ENCODE measurements around the gene SPANXN2. TPM values are rescaled to one million over a fixed set of nuclear protein-coding genes. Genes with fewer than 3 reads are reported as not detected.

The SPANXN2 gene
- total and polyA plus RNA-seq, 2 of the 8 experiments (the other 6 are each of a cell fraction or from before 2014, with no cell fraction given), result not detected

DNA sequence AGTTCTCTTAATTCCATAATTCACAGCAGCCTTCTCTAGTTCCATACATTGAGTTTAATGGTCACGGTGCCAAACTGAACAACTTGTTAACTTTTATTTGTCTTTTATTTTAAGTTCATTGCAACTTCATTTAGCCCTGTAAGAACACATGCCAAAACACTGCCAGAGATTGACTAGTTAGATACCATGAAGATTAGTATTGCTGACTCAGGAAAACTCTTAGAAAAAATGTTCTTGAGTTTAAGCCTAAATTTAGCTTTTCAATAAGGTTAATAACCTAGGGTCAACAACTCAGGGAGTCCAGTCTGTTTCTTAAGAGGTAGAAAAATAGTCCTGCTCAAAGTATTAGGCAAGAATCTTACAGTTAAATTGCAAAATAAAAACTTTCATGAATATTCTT, 25.7 kb downstream of the SPANXN2 start:
- no peaks in the 10 kb centered on the region for H3K4me1 ChIP-seq (replicated peaks in 1 of 4; ENCODE audit: control insufficient read depth in 3 of 4, insufficient read depth in 4 of 4, low read length in 3 of 4)
- H2BK5ac ChIP-seq (ENCODE audit: low read depth, low read length), result no peak overlapping the region
- H3K4me2 ChIP-seq (ENCODE audit: insufficient read depth in 1 of 2, low read depth in 2 of 2, low read length in 2 of 2), result no peak overlapping the region
- H4K8ac ChIP-seq (ENCODE audit: extremely low read depth, insufficient read depth, low read length), result no peak overlapping the region
- H4K20me1 ChIP-seq (replicated peaks in 1 of 2; ENCODE audit: control insufficient read depth in 1 of 2, insufficient read depth in 2 of 2, low read length in 2 of 2), result no peaks in the 10 kb centered on the region
- H3K14ac ChIP-seq (ENCODE audit: insufficient read length), result no peak overlapping the region
- no peak overlapping the region for H2AK5ac ChIP-seq (ENCODE audit: low read depth, low read length)
- DNase-seq (ENCODE audit: low read depth in 1 of 2, low spot score in 2 of 2) (no peak), FAIRE-seq (no peak)
- no peaks in the 10 kb centered on the region for H3K9me3 ChIP-seq (ENCODE audit: insufficient read depth in 2 of 2, low read depth in 1 of 2, low read length in 1 of 2)
- no peak overlapping the region for H3K18ac ChIP-seq (ENCODE audit: extremely low read depth, low read length)
- H3K27me3 ChIP-seq (replicated peaks in 1 of 4; ENCODE audit: control insufficient read depth in 3 of 4, extremely low read depth in 1 of 4, insufficient read depth in 3 of 4, low read length in 3 of 4), result no peaks in the 10 kb centered on the region
- no peaks in the 10 kb centered on the region for H3K36me3 ChIP-seq (ENCODE audit: control insufficient read depth in 2 of 4, insufficient read depth in 4 of 4, low read length in 3 of 4)
- POLR2A ChIA-PET (ENCODE audit: partially characterized antibody), result no interaction called here
- CTCF ChIA-PET (ENCODE audit: partially characterized antibody), result no interaction called here
- no peak overlapping the region for H2BK120ac ChIP-seq (replicated peaks; ENCODE audit: low read depth, low read length)
- no peak overlapping the region for H4K5ac ChIP-seq (ENCODE audit: insufficient read length, low read depth, low read length)
- 100% methylated on average over 1 of the region's 1 CpG; no CpG with 5 or more reads in 1 of the 2 experiments for WGBS, 2 experiments (ENCODE audit: extremely low coverage in 1 of 2, insufficient coverage in 1 of 2, insufficient read length in 1 of 2, insufficient replicate concordance in 2 of 2, low coverage in 1 of 2, low lambda C conversion rate in 2 of 2, missing lambda C conversion rate in 1 of 2)
- no peaks in the 10 kb centered on the region for H3K79me1 ChIP-seq (ENCODE audit: low read depth, low read length)
- H3K23me2 ChIP-seq (ENCODE audit: low read depth, low read length), result no peaks in the 10 kb centered on the region
- H2BK20ac ChIP-seq (ENCODE audit: low read length), result no peak overlapping the region
- no peak overlapping the region for H3K23ac ChIP-seq (ENCODE audit: insufficient read length)
- H4K91ac ChIP-seq (replicated peaks; ENCODE audit: insufficient read length, low read length), result no peak overlapping the region
- no peak overlapping the region for H2AFZ ChIP-seq (ENCODE audit: low read length)
- H3K9ac ChIP-seq (replicated peaks in 1 of 4; ENCODE audit: extremely low read depth in 1 of 4, low read depth in 3 of 4, low read length in 3 of 4), result no peak overlapping the region
- TF ChIP-seq MAFK (IDR thresholded peaks at IDR 0.05; ENCODE audit: low read depth, low read length) (peak; percentile 20; the same call in 1 of the 2 replicates), JUN (IDR thresholded peaks at IDR 0.05; ENCODE audit: low read depth, low read length) (no peak)
- no peak overlapping the region for H3K4ac ChIP-seq (replicated peaks; ENCODE audit: insufficient read length, low read depth, low read length)
- H2BK15ac ChIP-seq (ENCODE audit: low read length), result no peak overlapping the region
- no peaks in the 10 kb centered on the region for H3K79me2 ChIP-seq (ENCODE audit: control insufficient read depth in 1 of 2, insufficient read depth in 2 of 2, low read length in 2 of 2)
- no peak overlapping the region for H3K56ac ChIP-seq (replicated peaks; ENCODE audit: insufficient read length, low read depth, low read length)
- no peak overlapping the region for H2BK12ac ChIP-seq (ENCODE audit: low read depth, low read length)
- H3K27ac ChIP-seq (ENCODE audit: low read depth, low read length), result no peak overlapping the region
- H3K4me3 ChIP-seq (ENCODE audit: extremely low read depth in 1 of 4, insufficient read depth in 2 of 4, low read depth in 3 of 4, low read length in 4 of 4), result no peak overlapping the region

Measured in H1 (cell line).